NCI-H774 (cell line): Measurements from ENCODE around the gene CCNB1.
"Not testable (repeated sequence)": the region's sequence is repeated elsewhere in the genome, so short reads cannot be mapped to it uniquely, and the experiment has no call there.

ENCODE experiments used
- DNase-seq: peaks from one replicate; lab custom pipeline; 2025; lab: John Stamatoyannopoulos, UW

Gene CCNB1

DNA sequence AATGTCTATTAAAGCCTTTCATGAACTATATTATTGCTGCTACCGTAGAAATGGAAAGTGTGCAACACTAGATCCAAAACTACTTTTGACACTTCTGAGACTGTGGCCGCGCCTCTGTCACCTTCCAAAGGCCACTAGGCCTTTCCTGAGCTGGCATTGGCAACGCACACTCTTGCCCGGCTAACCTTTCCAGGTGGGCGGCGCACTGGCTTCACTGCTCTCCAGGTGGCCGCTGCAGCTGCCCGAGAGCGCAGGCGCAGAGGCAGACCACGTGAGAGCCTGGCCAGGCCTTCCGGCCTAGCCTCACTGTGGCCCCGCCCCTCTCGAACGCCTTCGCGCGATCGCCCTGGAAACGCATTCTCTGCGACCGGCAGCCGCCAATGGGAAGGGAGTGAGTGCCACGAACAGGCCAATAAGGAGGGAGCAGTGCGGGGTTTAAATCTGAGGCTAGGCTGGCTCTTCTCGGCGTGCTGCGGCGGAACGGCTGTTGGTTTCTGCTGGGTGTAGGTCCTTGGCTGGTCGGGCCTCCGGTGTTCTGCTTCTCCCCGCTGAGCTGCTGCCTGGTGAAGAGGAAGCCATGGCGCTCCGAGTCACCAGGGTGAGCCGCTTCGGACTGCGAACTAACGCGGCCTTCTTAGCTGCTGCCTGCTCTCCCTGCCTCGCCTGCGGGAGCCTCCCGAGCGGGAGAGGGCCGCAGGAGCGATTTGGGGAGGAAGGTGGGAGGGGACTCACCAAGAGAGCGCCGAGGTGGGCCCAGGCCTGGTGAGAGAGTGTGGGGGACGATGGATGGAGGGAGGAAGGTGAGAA, at the start of gene CCNB1:
CCNB1 (plus strand) TSS at position 465 of the 807 bp plus-strand sequence; CDS start at position 578, 113 bp downstream.
- peak; percentile 98 for DNase-seq

DNA sequence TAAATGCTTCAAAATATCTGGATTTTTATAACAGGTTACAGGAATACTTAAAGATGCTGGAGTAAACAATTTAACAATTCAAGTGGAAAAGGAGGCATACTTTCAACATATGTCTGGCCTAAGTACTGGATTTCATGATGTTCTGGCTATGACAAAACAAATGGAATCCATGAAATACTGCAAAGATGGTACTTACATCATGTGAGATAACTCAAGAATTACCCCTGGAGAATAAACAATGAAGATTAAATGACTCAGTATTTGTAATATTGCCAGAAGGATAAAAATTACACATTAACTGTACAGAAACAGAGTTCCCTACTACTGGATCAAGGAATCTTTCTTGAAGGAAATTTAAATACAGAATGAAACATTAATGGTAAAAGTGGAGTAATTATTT, 37.5 kb upstream of the CCNB1 start:
- DNase-seq = no peak

DNA sequence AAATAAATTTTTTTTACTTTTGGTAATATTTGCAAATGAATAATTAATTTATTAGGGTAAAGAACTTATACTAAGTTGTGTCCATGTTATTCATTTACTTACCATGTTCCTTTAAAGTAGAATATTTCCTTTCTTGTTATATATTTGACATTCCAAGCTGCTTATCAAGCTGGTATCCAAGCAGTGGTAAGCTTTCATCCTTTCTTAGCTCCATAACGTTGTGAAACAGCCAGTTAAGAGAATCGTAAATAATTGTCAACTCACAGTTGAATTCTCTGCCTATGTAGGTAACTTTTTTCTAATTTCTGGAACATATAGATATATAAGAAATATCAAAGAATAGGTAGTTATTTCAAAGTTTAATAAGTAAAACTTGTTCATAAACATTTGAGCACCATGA, 36.7 kb upstream of the CCNB1 start:
- DNase-seq = no peak

DNA sequence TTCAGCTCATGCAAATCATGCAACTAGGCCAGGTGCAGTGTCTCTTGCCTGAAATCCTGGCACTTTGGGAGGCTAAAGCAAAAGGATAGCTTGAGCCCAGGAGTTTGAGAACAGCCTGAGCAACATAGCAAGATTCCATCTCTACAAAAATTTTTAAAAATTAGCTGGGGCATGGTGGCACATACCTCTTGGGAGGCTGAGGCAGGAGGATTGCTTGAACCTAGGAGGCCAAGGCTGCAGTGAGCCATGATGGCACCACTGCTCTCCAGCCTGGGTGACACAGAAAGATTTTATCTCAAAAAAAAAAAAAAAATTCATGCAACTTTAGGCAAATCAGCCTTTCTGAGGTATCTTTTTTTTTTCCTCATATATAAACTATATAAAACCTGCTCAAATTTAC, 35.6 kb upstream of the CCNB1 start:
- no peak for DNase-seq

DNA sequence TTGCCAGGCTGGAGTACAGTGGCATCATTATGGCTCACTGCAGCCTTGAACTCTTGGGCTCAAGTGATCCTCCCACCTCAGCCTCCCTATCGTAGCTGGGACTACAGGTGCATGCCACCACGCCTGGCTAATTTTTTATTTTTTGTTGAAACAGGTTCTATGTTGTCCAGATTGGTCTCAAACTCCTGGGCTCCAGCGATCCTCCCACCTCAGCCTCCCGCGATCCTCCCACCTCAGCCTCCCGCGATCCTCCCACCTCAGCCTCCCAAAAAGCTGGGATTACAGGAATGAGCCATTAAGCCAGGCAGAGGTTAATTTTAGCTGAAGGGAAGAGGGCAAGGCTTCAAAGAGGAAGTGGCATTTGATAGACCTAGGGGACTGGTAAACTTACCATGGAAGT, 32.8 kb upstream of the CCNB1 start:
- DNase-seq = no peak

DNA sequence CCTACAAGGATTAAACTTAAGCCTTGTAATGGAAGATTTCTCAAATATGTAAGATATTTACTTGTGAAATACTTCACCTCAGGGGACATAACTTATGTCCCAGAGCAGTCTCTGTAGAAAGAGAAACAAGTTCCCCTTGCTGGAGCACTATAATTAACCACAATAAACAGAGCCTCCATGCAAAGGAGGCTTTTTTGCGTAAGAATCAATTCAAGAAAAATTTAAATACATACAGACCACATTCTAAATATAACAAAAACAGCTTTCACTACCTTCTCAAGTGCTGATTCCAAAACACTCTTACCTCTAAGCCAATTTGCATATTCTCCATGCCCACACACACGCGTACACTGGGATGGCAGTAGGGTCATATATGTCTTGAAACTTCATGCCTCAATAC, 30.7 kb upstream of the CCNB1 start:
- DNase-seq = no peak

DNA sequence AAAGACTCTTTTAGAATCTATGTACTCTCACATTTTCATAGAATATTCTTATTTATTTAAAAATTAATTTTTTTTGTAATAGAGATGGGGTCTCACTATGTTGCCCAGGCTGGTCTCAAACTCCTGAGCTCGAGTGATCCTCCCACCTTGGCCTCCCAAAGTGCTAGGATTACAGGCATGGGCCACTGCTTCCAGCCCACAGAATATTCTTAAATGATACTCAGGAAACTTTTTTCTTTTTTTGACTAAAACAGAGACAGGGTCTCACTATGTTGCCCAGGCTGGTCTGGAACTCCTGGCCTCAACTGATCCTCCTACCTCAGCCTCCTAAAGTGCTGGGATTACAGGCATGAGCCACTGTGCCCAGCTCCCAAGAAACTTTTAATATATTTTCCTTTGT, 29.7 kb upstream of the CCNB1 start:
- not testable (repeated sequence) for DNase-seq

DNA sequence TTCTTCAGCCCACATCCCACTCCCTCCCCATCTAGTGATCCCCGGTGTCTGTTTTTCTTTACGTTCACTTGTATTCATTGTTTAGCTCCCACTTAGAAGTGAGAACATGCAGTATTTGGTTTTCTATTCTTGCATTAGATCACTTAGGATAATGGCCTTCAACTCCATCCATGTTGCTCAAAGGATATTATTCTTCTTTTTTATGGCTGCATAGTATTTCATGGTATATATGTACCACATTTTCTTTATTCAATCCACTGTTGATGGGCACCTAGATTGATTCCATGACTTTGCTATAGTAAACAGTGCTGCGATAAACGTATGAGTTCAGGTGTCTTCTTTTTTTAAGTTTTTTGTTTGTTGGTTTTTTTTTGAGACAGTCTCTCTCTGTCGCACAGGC, 29.1 kb upstream of the CCNB1 start:
- DNase-seq = no peak

DNA sequence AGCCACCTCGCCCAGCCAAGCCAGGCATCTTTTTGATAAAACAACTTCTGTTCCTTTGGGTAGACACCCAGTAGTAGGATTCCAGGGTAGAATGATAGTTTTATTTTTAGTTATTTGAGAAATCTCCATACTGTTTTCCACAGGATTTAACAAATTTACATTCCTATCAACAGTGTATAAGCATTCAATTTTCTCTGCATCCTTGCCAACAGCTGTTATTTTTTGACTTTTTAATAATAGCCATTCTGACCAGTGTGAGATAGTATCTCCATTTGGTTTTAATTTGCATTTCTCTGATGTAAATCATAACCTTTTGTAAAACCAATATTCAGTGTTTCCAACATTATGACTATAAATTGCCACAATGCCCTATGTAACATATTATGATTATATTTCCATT, 28.2 kb upstream of the CCNB1 start:
- DNase-seq = no peak

DNA sequence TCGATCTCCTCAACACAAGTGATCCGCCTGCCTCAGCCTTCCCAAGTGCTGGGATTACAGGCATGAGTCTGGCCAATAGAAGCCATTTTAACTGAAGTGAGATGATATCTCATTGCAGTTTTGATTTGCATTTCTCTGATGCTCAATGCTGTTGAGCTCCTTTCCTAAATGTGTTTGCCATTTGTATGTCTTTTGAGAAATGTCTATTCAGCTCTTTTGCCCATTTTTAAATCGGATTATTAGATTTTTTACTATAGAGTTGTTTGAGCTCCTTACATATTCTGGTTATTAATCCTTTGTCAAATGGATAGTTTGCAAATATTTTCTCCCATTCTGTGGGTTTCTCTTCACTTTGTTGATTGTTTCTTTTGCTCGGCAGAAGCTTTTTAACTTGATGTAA, 26.7 kb upstream of the CCNB1 start:
- DNase-seq = not testable (repeated sequence)

DNA sequence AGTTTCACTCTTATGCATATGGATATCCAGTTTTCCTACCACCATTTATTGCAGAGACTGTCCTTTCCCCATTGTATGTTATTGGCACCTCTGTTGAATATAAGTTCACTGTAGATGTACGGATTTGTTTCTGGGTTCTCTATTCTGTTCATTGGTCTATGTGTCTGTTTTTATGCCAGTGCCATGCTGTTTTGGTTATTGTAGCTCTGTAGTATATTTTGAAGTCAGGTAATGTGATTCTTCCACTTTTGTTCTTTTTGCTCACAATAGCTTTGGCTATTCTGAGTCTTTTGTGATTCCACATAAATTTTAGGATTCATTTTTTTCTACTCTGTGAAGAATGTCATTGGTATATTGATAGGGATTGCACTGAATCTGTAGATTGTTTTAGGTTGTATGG, 26.1 kb upstream of the CCNB1 start:
- no peak for DNase-seq

DNA sequence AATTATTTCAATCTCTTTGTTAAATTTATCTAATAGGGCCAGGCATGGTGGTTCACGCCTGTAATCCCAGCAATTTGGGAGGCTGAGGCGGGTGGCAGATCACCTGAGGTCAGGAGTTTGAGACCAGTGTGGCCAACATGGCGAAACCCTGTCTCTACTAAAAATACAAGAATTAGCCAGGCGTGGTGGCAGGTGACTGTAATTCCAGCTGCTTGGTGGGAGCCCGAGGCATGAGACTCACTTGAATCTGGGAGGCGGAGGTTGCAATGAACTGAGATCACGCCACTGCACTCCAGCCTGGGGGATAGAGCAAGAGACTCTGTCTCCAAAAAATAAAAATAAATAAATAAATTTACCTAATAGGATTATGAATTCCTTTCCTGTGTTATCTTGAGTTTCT, 18.4 kb upstream of the CCNB1 start:
- not testable (repeated sequence) for DNase-seq

DNA sequence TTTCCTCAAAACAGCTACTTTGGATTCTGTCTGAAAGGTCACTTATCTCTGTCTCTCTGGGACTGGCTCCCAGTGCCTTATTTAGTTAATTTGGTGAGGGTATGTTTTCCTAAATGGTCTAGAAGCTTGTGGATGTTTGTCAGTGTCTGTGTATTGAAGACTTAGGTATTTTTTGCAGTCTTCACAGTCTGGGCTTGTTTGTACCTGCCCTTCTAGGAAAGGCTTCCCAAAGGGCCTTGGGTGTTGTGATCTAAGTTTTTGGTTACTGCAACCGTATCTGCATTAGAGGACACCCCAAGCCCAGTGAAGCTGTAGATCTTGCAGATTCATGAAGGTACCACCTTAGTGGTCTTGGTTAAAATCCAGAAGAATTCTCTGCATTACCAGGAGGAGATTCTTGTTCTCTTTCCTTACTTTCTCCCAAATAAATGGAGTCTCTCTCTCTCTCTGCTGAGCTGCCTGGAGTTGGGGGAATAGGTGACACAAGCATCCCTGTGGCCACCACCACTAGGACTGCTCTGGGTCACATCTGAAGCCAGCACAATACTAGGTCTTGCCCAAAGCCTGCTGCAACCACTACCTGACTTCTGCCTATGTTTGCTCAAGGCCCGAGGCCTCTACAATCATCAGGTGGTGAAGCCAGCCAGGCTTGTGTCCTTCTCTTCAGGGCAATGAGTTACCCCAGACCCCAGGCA, 17.8 kb upstream of the CCNB1 start:
- DNase-seq = no peak

DNA sequence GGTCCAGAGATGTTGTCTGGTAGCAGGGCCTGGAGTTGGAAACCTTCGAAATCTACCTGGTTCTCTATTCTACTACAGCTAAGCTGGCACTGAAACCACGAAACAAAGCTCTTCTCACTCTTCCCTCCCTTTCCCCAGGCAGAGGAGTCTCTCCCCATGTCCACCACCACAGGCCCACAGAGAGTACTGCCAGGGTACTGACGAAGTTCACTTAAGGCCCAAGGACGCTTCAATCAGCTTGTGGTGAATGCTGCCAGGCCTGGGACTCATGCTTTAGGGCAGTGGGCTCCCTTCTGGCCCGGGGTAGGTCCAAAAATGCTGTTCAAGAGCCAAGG, 17.3 kb upstream of the CCNB1 start:
- no peak for DNase-seq

DNA sequence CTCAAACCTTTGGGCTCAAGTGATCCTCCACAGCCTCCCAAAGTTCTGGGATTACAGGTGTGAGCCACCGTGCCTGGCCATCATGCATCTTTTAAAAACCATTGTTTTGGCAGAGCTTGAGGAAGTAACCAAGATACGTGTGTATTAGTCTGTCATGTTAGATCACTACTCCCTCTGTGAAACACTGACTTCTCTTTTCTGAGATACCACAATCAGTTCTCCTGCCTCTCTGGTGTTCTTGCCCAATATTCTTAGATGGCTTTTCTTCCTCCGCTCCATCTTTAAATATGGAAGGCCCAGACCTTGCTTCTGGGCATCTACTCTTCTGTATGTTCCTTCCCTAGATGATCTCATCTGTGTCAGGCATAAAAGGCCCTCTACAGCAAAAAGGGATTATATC, 14.2 kb upstream of the CCNB1 start:
- no peak for DNase-seq

DNA sequence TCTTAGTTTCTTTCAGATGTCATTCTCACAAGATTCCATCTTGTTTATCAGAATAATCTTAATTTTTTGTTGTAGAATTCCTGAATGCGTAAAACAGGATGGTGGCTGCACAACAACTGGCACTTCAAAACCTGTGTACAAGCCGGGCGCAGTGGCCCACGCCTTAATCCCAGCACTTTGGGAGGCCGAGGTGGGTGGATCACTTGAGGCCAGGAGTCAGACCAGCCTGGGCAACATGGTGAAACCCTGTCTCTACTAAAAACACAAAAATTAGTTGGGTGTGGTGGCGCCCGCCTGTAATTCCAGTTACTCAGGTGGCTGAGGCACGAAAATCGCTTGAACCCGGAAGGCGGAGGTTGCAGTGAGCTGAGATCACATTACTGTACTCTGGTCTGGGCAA, 10.5 kb upstream of the CCNB1 start:
- DNase-seq = no peak

DNA sequence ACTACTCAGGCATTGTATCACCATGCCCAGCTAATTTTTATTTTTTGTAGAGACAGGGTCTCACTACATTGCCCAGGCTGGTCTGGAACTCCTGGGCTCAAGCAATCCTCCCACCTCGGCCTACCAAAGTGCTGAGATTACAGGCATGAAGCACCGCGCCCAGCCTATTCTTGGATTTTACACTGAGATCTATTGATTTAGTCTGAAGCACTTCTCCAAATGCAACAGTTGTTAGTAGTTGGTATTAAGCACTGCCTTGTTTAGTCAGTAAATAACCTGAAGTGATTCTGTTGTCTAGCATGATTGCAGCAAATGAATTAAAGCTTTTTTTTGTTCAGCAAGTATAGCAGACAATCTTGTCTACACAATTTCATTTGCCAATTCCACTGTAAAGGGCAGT, 8.9 kb upstream of the CCNB1 start:
- DNase-seq = peak; percentile 30

DNA sequence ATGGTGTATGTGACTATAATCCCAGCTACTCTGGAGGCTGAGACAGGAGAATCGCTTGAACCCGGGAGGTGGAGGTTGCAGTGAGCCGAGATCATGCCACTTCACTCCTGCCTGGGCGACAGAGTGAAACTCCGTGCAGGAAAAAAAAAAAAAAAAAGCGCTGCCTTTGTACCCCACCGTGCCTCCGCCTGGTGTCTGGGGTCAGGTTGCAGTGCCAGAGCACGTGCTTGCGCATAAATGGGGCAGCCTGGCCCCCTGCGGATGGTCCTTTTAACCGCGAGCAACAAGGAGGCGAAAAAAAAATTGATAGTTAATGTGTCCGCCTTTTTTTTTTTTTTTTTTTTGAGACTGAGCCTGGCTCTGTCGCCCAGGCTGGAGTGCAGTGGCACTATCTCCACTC, 6.3 kb upstream of the CCNB1 start:
- no peak for DNase-seq

DNA sequence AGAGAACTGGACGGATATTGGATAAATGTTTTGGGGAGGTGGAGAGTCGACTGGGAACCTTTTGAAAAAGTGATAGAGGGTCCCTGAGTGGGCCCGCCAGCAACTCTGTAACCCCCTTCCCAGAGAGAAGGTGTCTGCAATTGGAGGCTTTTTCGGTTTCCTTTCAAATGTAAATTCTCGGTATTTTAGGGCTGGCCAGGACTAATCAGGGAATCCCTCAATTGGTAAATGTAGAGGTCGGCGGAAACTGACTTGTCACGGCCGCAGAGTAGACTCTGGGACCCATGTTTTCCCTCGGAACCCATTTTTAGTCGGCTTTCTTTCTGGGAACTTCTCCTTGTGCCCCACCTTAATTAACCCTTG, 524 bp downstream of the CCNB1 start:
- DNase-seq = no peak

DNA sequence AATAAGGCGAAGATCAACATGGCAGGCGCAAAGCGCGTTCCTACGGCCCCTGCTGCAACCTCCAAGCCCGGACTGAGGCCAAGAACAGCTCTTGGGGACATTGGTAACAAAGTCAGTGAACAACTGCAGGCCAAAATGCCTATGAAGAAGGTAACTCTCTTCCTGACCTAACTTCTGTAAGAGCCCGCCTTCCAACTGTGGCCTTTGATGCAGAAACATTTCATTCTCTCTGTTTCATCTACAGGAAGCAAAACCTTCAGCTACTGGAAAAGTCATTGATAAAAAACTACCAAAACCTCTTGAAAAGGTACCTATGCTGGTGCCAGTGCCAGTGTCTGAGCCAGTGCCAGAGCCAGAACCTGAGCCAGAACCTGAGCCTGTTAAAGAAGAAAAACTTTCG, 979 bp downstream of the CCNB1 start:
- DNase-seq = no peak

DNA sequence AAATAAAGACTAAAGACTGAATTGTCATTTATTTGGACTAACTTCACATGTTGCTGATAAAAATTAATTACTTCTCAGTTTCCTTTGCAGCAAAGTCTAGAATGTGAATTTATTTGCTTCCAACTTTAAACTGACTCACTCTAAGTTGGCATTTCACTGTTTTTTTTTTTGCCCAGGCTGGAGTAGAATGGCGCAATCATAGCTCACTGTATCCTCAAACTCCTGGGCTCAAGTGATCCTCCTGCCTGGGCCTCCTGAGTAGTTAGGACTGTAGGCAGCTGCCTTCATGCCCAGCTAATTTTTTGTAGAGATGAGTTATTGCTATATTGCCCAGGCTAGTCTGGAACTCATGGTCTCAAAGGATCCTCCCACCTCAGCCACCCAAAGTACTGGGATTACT, 3.5 kb downstream of the CCNB1 start:
- no peak for DNase-seq

DNA sequence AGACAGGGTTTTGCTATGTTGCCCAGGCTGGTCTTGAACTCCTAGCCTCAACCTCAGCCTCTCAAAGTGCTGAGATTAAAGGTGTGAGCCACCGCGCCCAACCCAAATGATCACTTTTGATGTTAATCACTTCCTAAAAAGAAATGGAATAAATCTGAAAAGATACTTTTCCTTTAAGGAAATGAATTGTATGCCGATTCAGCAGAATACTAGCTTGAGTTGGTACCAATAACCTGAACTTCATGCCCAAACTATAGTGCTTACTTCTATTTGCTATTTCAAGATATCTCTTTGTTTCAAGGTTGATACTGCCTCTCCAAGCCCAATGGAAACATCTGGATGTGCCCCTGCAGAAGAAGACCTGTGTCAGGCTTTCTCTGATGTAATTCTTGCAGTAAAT, 4.0 kb downstream of the CCNB1 start:
- no peak for DNase-seq

DNA sequence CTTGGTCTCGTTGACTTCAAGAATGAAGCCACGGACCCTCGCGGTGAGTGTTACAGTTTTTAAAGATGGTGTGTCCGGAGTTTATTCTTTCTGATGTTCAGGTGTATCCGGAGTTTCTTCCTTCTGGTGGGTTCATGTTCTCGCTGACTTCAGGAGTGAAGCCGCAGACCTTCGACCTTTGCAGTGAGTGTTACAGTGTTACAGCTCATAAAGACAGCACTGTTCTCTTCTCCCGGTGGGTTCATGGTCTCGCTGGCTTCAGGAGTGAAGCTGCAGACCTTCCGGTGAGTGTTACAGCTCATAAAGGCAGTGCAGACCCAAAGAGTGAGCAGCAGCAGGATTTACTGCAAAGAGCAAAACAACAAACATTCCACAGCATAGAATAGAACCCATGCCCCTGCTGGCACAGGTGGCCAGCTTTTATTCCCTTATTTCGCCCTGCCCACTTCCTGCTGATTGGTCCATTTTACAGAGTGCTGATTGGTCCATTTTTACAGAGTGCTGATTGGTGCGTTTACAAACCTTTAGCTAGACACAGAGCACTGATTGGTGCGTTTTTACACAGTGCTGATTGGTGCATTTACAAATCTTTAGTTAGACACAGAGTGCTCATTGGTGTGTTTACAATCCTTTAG, 14.8 kb downstream of the CCNB1 start:
- DNase-seq = not testable (repeated sequence)
